ENCODE results near the gene COL9A2.

DNA sequence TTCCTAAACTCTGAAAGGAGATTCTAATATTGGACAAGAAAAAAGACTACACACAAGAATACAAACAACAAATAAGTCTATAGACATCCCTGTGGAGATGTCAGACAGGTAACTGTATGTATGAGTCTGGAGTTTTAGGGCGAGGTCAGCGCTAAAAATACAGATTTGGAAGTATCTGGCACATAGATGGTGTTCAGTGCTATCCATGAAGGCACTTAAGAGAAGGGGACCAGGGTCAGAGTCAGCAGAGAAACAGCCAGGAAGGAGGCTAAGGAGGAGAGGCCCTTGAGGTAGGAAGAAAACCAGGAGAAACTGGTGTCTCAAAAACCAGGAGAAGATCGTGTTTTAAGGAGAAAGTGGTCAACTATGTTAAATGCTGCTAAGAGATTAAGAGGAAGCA is 41.0 kb downstream of the COL9A2 start:
- TF ChIP-seq JUN (IDR thresholded peaks at IDR 0.05; ENCODE audit: borderline replicate concordance, insufficient read depth, insufficient read length, low read depth): no peak
- TF ChIP-seq POLR2AphosphoS5 (IDR thresholded peaks at IDR 0.05; ENCODE audit: insufficient read depth, low read depth, low read length): no peak
- TF ChIP-seq, protein P1, sequence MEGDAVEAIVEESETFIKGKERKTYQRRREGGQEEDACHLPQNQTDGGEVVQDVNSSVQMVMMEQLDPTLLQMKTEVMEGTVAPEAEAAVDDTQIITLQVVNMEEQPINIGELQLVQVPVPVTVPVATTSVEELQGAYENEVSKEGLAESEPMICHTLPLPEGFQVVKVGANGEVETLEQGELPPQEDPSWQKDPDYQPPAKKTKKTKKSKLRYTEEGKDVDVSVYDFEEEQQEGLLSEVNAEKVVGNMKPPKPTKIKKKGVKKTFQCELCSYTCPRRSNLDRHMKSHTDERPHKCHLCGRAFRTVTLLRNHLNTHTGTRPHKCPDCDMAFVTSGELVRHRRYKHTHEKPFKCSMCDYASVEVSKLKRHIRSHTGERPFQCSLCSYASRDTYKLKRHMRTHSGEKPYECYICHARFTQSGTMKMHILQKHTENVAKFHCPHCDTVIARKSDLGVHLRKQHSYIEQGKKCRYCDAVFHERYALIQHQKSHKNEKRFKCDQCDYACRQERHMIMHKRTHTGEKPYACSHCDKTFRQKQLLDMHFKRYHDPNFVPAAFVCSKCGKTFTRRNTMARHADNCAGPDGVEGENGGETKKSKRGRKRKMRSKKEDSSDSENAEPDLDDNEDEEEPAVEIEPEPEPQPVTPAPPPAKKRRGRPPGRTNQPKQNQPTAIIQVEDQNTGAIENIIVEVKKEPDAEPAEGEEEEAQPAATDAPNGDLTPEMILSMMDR (IDR thresholded peaks at IDR 0.05; ENCODE audit: extremely low read depth in 1 of 2, insufficient read depth in 1 of 2, low read depth in 1 of 2, low read length in 2 of 2): no peak
- no peak for TF ChIP-seq POLR2A (IDR thresholded peaks at IDR 0.05; ENCODE audit: low read depth, low read length)
- no peak for TF ChIP-seq GATA2 (IDR thresholded peaks at IDR 0.05; ENCODE audit: insufficient read depth, insufficient read length, low read depth, low read length)
- no peak for TF ChIP-seq MYC (IDR thresholded peaks at IDR 0.05; ENCODE audit: low read depth, low read length)
- no peak for TF ChIP-seq EZH2 (IDR thresholded peaks at IDR 0.05; ENCODE audit: borderline replicate concordance, low read depth, low read length, severe bottlenecking)
- no peak for TF ChIP-seq FOS (IDR thresholded peaks at IDR 0.05; ENCODE audit: borderline replicate concordance, insufficient read depth, low read length)
